HL-60 (cell line): ENCODE measurements around the gene WTIP.

ENCODE experiments used
- CTCF ChIP-seq: IDR thresholded peaks from one replicate; pipeline ENCODE4 v1.5.1; 2011; ENCODE audit warnings: low read length, control low read depth, inconsistent platforms; ENCODE audit not compliant: insufficient read depth
- REST ChIP-seq: IDR thresholded peaks from 2 replicates; pipeline ENCODE4 v1.6.1; 2012; ENCODE audit warnings: low read depth; ENCODE audit not compliant: insufficient replicate concordance

DNA sequence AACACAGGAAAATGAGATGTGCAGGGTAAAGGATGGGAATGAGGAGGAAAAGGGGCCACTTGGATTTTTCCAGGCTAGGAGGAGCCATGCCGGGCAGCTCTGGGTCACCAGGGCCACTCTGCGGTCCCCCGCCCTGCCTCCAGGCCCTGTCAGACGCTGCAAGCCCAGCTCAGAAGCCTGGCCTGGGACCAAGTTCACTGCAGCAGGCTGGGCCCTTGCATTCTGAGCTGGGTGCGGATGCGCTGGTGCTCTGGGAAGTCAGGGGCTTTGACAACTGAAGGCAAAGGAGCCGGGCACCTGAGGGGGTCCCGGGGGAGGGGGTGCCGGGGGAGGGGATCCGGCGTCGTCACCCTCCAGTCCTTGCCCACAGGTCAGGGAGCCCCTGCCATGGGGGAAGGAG is 77.5 kb downstream of the WTIP start:
- no peak for TF ChIP-seq CTCF
- TF ChIP-seq REST: no peak
